ENCODE measurements around the gene MICU1.

DNA sequence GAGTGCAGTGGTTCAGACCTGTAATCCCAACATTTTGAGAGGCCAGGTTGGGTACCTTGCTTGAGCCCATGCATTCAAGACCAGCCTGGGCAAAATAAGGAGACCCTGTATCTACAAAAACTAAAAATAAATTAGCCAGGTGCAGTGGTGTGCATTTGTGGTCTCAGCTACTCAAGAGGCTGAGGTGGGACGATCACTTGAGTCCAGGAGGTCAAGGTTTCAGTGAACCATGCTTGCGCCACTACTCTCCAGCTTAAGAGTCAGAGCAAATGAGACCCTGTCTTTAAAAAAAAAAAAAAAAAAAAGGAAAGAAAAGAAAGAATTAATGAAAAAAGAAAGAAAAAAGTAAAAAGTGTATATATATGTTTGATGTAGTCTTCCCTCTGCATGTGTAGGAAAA, 24.7 kb downstream of the MICU1 start:
- TF ChIP-seq, protein P1, sequence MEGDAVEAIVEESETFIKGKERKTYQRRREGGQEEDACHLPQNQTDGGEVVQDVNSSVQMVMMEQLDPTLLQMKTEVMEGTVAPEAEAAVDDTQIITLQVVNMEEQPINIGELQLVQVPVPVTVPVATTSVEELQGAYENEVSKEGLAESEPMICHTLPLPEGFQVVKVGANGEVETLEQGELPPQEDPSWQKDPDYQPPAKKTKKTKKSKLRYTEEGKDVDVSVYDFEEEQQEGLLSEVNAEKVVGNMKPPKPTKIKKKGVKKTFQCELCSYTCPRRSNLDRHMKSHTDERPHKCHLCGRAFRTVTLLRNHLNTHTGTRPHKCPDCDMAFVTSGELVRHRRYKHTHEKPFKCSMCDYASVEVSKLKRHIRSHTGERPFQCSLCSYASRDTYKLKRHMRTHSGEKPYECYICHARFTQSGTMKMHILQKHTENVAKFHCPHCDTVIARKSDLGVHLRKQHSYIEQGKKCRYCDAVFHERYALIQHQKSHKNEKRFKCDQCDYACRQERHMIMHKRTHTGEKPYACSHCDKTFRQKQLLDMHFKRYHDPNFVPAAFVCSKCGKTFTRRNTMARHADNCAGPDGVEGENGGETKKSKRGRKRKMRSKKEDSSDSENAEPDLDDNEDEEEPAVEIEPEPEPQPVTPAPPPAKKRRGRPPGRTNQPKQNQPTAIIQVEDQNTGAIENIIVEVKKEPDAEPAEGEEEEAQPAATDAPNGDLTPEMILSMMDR (IDR thresholded peaks at IDR 0.05), result no peak
- TF ChIP-seq POLR2A (IDR thresholded peaks at IDR 0.05), result no peak
